HG03039 (cell line): ENCODE results near the gene FAM174B.

Source experiments
- ATAC-seq: cut with Tn5 transposase; IDR thresholded peaks from one replicate; pipeline ENCODE4 v1.9.1; 2021; ENCODE audit warnings: mild to moderate bottlenecking, moderate library complexity; ENCODE audit not compliant: unreplicated experiment

The FAM174B gene

GRCh38 chr15:92602267-92602593, 53.3 kb downstream of the FAM174B start:
- ATAC-seq: no peak

- ATAC-seq: no peak
These were observed 53.8 kb downstream of the FAM174B start for GRCh38 chr15:92601592-92602266.

GRCh38 chr15:92600856-92601255, 54.7 kb downstream of the FAM174B start:
- ATAC-seq: no peak

- no peak for ATAC-seq
These were observed 56.1 kb downstream of the FAM174B start for GRCh38 chr15:92599394-92599970.

GRCh38 chr15:92597548-92597947, 58.0 kb downstream of the FAM174B start:
- no peak for ATAC-seq

GRCh38 chr15:92596623-92597022, 59.0 kb downstream of the FAM174B start:
- no peak for ATAC-seq

- ATAC-seq: no peak
These were observed 59.8 kb downstream of the FAM174B start for GRCh38 chr15:92595506-92596381.

- ATAC-seq: no peak
These were observed 64.3 kb downstream of the FAM174B start for GRCh38 chr15:92591275-92591674.

- ATAC-seq: no peak
These were observed 68.6 kb downstream of the FAM174B start for GRCh38 chr15:92586966-92587365.

GRCh38 chr15:92586383-92586942, 69.1 kb downstream of the FAM174B start:
- no peak for ATAC-seq

- ATAC-seq: no peak
These were observed 71.5 kb downstream of the FAM174B start for GRCh38 chr15:92584105-92584504.

- ATAC-seq: no peak
These were observed 72.2 kb downstream of the FAM174B start for GRCh38 chr15:92583096-92584034.

GRCh38 chr15:92582206-92582605, 73.4 kb downstream of the FAM174B start:
- ATAC-seq: no peak

- ATAC-seq: no peak
These were observed 74.6 kb downstream of the FAM174B start for GRCh38 chr15:92580933-92581445.

GRCh38 chr15:92580521-92580920, 75.1 kb downstream of the FAM174B start:
- ATAC-seq: no peak

GRCh38 chr15:92579931-92580470, 75.6 kb downstream of the FAM174B start:
- ATAC-seq: no peak

- no peak for ATAC-seq
These were observed 76.1 kb downstream of the FAM174B start for GRCh38 chr15:92579486-92579885.

- no peak for ATAC-seq
These were observed 77.3 kb downstream of the FAM174B start for GRCh38 chr15:92578096-92578835.

- ATAC-seq: no peak
These were observed 78.9 kb downstream of the FAM174B start for GRCh38 chr15:92576597-92577200.
